Stomach smooth muscle (tissue), 2 donors: ENCODE results near the gene GOLGB1.
A peak's percentile ranks its signal among the peaks of the same experiment; 100 is the strongest.
"Not testable (repeated sequence)": the region's sequence is repeated elsewhere in the genome, so short reads cannot be mapped to it uniquely, and the experiment has no call there.

Experiments used
- H3K27ac ChIP-seq: one replicate; pipeline ENCODE4 v1.7.0; 2013; ENCODE audit warnings: mild to moderate bottlenecking, low read length, inconsistent platforms
- H3K27me3 ChIP-seq, 2 donors: one replicate each; pipeline ENCODE4 v1.7.0; 2013; ENCODE audit warnings: low read length in 2 of 2; ENCODE audit not compliant: insufficient read depth in 2 of 2, control insufficient read depth in 1 of 2
- H3K36me3 ChIP-seq, 2 donors: one replicate each; pipeline ENCODE4 v1.7.0; 2013; ENCODE audit warnings: low read length in 2 of 2; ENCODE audit not compliant: control insufficient read depth in 2 of 2, insufficient read depth in 2 of 2
- H3K4me1 ChIP-seq: one replicate; pipeline ENCODE4 v1.7.0; 2013; ENCODE audit warnings: low read length; ENCODE audit not compliant: control insufficient read depth, insufficient read depth
- H3K4me3 ChIP-seq, 2 donors: one replicate each; pipeline ENCODE4 v1.7.0; 2013; ENCODE audit warnings: low read length in 2 of 2
- H3K9ac ChIP-seq, 2 donors: one replicate each; pipeline ENCODE4 v1.7.0; 2013; ENCODE audit warnings: low read length in 2 of 2, mild to moderate bottlenecking in 1 of 2
- H3K9me3 ChIP-seq, 2 donors: one replicate each; pipeline ENCODE4 v1.7.0; 2013; ENCODE audit warnings: low read length in 2 of 2; ENCODE audit not compliant: control insufficient read depth in 2 of 2
- donor health status: healthy.
- donor health status: Pancreatic carcinoma.

GOLGB1 gene

GRCh38 chr3:121690777-121691405 lies 58.6 kb downstream of the GOLGB1 start:
- peaks cover 8 to 18% of the 10 kb centered on the region in 2 donors for H3K36me3 ChIP-seq
- H3K4me3 ChIP-seq: no peak overlapping the region
- H3K27me3 ChIP-seq: no peaks in the 10 kb centered on the region
- H3K9ac ChIP-seq: no peak overlapping the region
- H3K9me3 ChIP-seq: no peaks in the 10 kb centered on the region
- H3K4me1 ChIP-seq: no peaks in the 10 kb centered on the region
- H3K27ac ChIP-seq: no peak overlapping the region

GRCh38 chr3:121688747-121689146 lies 60.8 kb downstream of the GOLGB1 start:
- H3K9ac ChIP-seq, H3K4me1 ChIP-seq, H3K9me3 ChIP-seq, H3K27me3 ChIP-seq, H3K4me3 ChIP-seq, H3K27ac ChIP-seq: not testable (repeated sequence)
- H3K36me3 ChIP-seq: peaks cover 10 to 22% of the 10 kb centered on the region in 2 donors

GRCh38 chr3:121681792-121682191 lies 67.7 kb downstream of the GOLGB1 start:
- H3K4me1 ChIP-seq: no peaks in the 10 kb centered on the region
- H3K27ac ChIP-seq: no peak overlapping the region
- H3K9ac ChIP-seq: no peak overlapping the region
- H3K9me3 ChIP-seq: no peaks in the 10 kb centered on the region
- no peaks in the 10 kb centered on the region for H3K27me3 ChIP-seq
- H3K36me3 ChIP-seq: peaks cover 32 to 38% of the 10 kb centered on the region in 2 donors
- H3K4me3 ChIP-seq: no peak overlapping the region

GRCh38 chr3:121677141-121677540 lies 72.4 kb downstream of the GOLGB1 start:
- no peak overlapping the region for H3K9ac ChIP-seq
- peaks cover 49 to 55% of the 10 kb centered on the region in 2 donors for H3K36me3 ChIP-seq

GRCh38 chr3:121670676-121671075 lies 78.9 kb downstream of the GOLGB1 start:
- H3K9ac ChIP-seq: no peak overlapping the region
- H3K27ac ChIP-seq: no peak overlapping the region
- H3K36me3 ChIP-seq: peaks cover 43 to 62% of the 10 kb centered on the region in 2 donors
- no peaks in the 10 kb centered on the region for H3K4me1 ChIP-seq
- no peak overlapping the region for H3K4me3 ChIP-seq
- H3K9me3 ChIP-seq: no peaks in the 10 kb centered on the region
- no peaks in the 10 kb centered on the region for H3K27me3 ChIP-seq

More at GRCh38 chr3:121677141-121677540, 72.4 kb downstream of the GOLGB1 start:
- H3K9me3 ChIP-seq: no peaks in the 10 kb centered on the region
- H3K27ac ChIP-seq: no peak overlapping the region
- no peaks in the 10 kb centered on the region for H3K4me1 ChIP-seq
- H3K4me3 ChIP-seq: no peak overlapping the region
- no peaks in the 10 kb centered on the region for H3K27me3 ChIP-seq

- Histone ChIP-seq H3K36me3 (peaks cover 61 to 69% of the 10 kb centered on the region in 2 donors), H3K9me3 (no peaks in the 10 kb centered on the region), H3K4me1 (no peaks in the 10 kb centered on the region), H3K27ac (no peak overlapping the region), H3K27me3 (no peaks in the 10 kb centered on the region), H3K4me3 (no peak overlapping the region), H3K9ac (no peak overlapping the region)
Measured at GRCh38 chr3:121667333-121667732, 82.2 kb downstream of the GOLGB1 start.

- H3K4me1 ChIP-seq: no peaks in the 10 kb centered on the region
- H3K4me3 ChIP-seq: no peak overlapping the region
- H3K27ac ChIP-seq: no peak overlapping the region
- H3K27me3 ChIP-seq: no peaks in the 10 kb centered on the region
- H3K9me3 ChIP-seq: no peaks in the 10 kb centered on the region
- H3K36me3 ChIP-seq: peaks cover 57 to 59% of the 10 kb centered on the region in 2 donors
- no peak overlapping the region for H3K9ac ChIP-seq
Measured at GRCh38 chr3:121665488-121665887, 84.1 kb downstream of the GOLGB1 start.

GRCh38 chr3:121663171-121663847 lies 86.2 kb downstream of the GOLGB1 start:
- no peak overlapping the region for H3K27ac ChIP-seq
- peaks cover 44 to 53% of the 10 kb centered on the region in 2 donors for H3K36me3 ChIP-seq
- H3K9me3 ChIP-seq: no peaks in the 10 kb centered on the region
- no peak overlapping the region for H3K9ac ChIP-seq
- no peaks in the 10 kb centered on the region for H3K4me1 ChIP-seq
- H3K4me3 ChIP-seq: no peak overlapping the region
- no peaks in the 10 kb centered on the region for H3K27me3 ChIP-seq

- no peaks in the 10 kb centered on the region for H3K4me1 ChIP-seq
- H3K36me3 ChIP-seq: peaks cover 40 to 49% of the 10 kb centered on the region in 2 donors
- H3K9me3 ChIP-seq: no peaks in the 10 kb centered on the region
- no peak overlapping the region for H3K9ac ChIP-seq
- H3K27ac ChIP-seq: no peak overlapping the region
- H3K27me3 ChIP-seq: no peaks in the 10 kb centered on the region
- no peak overlapping the region for H3K4me3 ChIP-seq
Measured at GRCh38 chr3:121662742-121663141, 86.8 kb downstream of the GOLGB1 start.

GRCh38 chr3:121661376-121661775 lies 88.2 kb downstream of the GOLGB1 start:
- peaks cover 27 to 39% of the 10 kb centered on the region in 2 donors for H3K36me3 ChIP-seq
- no peaks in the 10 kb centered on the region for H3K4me1 ChIP-seq
- H3K4me3 ChIP-seq: no peak overlapping the region
- H3K9ac ChIP-seq: no peak overlapping the region
- no peaks in the 10 kb centered on the region for H3K9me3 ChIP-seq
- no peaks in the 10 kb centered on the region for H3K27me3 ChIP-seq
- peak overlapping the region; percentile 31 for H3K27ac ChIP-seq
